GM12874 (cell line): ENCODE data around the gene SLC25A29.

Source experiments
- TF ChIP-seq, protein P1 (sequence below): IDR thresholded peaks from 2 replicates; pipeline ENCODE4 v1.5.1; 2011; ENCODE audit warnings: low read depth, mild to moderate bottlenecking, control low read depth, low read length, moderate library complexity; ENCODE audit not compliant: insufficient read depth

Gene SLC25A29, protein sequence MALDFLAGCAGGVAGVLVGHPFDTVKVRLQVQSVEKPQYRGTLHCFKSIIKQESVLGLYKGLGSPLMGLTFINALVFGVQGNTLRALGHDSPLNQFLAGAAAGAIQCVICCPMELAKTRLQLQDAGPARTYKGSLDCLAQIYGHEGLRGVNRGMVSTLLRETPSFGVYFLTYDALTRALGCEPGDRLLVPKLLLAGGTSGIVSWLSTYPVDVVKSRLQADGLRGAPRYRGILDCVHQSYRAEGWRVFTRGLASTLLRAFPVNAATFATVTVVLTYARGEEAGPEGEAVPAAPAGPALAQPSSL

GRCh38 chr14:100306101-100306997, at the start of gene SLC25A29:
SLC25A29 (minus strand) TSS chr14:100306444; CDS start chr14:100306232, 212 bp downstream.
- TF ChIP-seq, protein P1, sequence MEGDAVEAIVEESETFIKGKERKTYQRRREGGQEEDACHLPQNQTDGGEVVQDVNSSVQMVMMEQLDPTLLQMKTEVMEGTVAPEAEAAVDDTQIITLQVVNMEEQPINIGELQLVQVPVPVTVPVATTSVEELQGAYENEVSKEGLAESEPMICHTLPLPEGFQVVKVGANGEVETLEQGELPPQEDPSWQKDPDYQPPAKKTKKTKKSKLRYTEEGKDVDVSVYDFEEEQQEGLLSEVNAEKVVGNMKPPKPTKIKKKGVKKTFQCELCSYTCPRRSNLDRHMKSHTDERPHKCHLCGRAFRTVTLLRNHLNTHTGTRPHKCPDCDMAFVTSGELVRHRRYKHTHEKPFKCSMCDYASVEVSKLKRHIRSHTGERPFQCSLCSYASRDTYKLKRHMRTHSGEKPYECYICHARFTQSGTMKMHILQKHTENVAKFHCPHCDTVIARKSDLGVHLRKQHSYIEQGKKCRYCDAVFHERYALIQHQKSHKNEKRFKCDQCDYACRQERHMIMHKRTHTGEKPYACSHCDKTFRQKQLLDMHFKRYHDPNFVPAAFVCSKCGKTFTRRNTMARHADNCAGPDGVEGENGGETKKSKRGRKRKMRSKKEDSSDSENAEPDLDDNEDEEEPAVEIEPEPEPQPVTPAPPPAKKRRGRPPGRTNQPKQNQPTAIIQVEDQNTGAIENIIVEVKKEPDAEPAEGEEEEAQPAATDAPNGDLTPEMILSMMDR = no peak

- TF ChIP-seq, protein P1 = no peak
Observed at GRCh38 chr14:100350986-100351385, 44.7 kb upstream of the SLC25A29 start.

DNA sequence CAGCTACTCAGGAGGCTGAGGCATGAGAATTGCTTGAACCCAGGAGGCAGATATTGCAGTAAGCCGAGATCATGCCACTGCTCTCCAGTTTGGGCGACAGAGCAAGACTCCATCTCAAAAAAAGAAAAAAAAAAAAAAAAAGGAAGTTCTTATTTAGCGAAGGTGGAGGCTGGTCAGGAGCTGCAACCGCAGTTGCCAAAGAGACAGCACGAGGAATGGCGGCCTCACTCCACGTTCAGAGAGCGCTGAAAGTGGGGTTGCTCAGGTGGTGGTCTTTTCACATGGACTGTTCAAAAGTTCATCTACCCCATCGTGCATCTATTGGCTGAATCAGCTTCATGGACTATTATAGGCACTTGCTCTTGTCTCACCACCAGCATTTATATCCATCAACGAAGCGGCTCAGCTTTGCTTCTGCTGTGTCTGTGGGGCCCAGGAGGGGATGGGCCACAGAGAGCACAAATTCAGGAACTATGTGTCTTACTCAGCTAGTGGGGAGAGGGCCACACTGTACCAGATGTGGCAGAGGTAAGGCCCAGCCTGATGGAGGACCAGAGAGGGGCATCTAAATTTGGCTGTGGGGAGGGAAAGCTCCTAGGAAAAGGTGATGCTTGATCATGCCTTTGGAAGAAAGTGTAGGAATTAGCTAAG, 44.2 kb upstream of the SLC25A29 start:
- TF ChIP-seq, protein P1 = no peak

GRCh38 chr14:100348784-100349685, 42.8 kb upstream of the SLC25A29 start:
- TF ChIP-seq, protein P1 = no peak

- TF ChIP-seq, protein P1 = no peak
Observed at GRCh38 chr14:100348253-100348729, 42.0 kb upstream of the SLC25A29 start.

GRCh38 chr14:100346306-100347091, 40.3 kb upstream of the SLC25A29 start:
- TF ChIP-seq, protein P1 = no peak
